GM18498 (cell line): ENCODE data around the gene PSG1.
"Not testable (repeated sequence)": the region's sequence is repeated elsewhere in the genome, so short reads cannot be mapped to it uniquely, and the experiment has no call there.

Experiments used
- ATAC-seq: cut with Tn5 transposase; IDR thresholded peaks from one replicate; pipeline ENCODE4 v1.9.1; 2021; ENCODE audit warnings: mild to moderate bottlenecking, moderate library complexity; ENCODE audit not compliant: unreplicated experiment

Gene PSG1

DNA sequence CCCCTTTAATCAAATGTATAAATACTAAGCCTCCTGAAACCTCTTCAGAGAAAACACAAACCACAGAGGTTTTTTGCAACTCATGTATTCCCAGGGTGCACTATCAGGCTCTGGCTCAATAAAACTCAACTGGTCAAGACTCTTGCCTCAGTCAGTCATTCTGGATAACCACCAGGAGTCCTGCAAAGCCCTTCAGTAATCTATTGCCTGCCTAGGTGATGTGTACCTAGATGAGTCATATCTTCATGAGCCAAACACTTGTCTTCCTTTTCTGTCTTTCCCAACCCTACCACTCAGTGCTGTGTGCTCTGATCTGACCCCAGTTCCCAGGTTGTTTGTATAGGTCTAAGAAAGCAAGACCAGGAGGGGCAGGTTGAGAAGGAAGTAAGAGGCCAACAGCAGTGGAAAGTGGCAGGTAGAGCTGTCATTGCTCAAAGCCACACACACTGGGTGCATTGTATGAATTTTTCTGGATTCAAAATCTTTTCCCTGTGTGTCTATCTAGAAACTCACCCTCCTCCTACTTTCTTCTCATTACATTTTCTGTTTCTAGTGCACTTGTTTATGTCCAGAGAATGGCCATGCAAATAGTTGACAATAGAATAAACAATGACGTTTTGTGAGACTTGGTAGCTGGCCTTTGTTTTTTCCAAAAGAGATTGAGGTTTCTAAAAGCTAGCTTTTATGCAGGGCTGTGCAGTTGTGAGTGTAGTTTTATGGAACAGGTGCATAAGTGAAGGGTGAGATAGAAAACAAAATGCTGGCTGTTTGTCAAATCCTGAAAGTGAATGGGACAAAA lies 48.1 kb downstream of the PSG1 start:
- ATAC-seq: no peak

DNA sequence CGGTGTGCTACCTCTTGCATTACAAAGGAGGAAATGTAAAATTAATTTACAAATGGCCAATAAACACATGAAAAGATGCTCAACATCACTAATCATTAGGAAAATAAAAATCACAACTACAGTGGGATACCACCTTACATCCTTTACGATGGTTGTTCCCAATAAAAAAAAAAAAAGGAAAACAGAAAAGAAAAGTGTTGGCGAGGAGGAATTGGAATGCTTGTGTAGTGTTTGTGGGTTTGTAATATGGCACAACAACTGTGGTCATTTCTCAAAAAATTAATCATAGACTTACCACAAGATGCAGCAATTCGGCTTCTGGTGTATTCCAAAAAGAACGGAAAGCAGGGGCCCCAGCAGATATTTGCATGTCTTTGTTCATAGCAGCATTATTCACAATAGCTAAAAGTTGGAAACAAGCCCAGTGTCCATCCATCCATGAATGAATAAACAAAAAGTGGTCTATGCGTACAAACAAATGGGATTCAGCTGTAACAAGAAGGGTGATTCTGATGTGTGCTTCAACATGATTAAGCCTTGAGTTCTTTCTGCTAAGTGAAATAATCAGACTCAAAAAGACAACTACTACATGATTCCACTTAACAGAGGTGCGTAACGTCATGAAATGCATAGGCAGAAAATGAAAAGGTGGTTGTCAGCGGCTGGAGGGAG lies 58.1 kb downstream of the PSG1 start:
- ATAC-seq: not testable (repeated sequence)

DNA sequence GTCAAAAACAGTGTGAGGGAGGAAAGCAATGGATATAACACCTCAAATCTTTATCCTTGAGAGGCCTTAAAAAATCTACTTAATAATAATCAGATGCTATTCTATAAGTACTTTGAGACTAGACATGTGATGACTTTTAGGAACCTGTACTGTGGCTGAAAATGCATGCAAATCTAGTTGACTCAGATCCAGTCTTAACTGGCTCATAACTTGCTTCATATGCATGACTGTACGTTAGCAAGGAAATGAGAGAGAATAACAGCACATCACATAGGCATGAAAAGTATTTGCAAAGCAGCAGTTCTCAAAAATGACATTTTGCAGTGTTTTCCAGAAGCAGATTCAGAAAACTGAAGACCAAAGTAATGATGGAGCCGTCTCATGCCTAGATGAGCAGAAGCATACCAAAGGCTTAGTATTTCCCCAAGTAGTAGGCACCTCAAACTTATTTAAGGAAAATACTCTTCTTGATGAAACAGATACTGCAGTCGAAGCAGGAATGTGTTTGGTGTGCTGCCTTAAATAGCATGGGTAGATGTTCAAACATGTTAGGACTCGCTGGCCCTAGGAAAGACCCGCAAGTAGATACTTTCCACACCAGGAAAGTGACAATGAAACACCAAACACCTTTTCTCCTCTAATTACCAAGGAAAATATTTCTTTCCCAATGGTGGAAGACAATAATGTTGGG lies 59.4 kb downstream of the PSG1 start:
- not testable (repeated sequence) for ATAC-seq

DNA sequence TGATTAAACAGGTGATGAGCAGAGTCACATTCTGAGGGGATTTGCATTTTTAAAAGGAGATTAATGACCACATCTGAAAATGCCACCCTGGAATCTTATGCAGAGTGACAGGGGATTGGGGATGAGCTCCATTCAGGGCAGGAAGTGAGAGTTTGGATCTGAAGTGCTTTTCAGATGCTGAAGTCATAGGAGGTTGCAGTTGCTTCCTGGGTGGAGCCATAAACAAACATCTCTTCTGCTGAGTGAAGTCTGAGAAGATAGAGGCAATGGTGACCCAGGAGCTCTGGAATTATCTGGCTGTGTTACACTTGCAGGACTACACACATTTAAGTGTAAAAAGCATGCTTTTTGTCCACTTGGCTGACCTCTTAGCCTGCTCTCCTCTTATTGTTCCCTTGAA lies 62.6 kb downstream of the PSG1 start:
- no peak for ATAC-seq
